Progenitor cell of endocrine pancreas (in vitro differentiated cells): ENCODE data around the gene FIBCD1. TPM values are rescaled to one million over a fixed set of nuclear protein-coding genes. Genes with fewer than 3 reads are reported as not detected.

Source experiments
- DNase-seq: peaks from one replicate; pipeline ENCODE4 v3.0.0; 2021; ENCODE audit warnings: low spot score; ENCODE audit not compliant: unreplicated experiment
- H3K27ac Mint-ChIP-seq: 2 replicates; pipeline ENCODE4 v1.8.0; 2021; ENCODE audit warnings: mild to moderate bottlenecking, moderate library complexity, mixed read lengths
- H3K27me3 Mint-ChIP-seq: 2 replicates; pipeline ENCODE4 v1.8.0; 2021; ENCODE audit warnings: mixed read lengths
- H3K36me3 Mint-ChIP-seq: 2 replicates; pipeline ENCODE4 v1.8.0; 2022; ENCODE audit warnings: mixed read lengths; ENCODE audit not compliant: insufficient read depth
- H3K4me1 Mint-ChIP-seq: 2 replicates; pipeline ENCODE4 v1.8.0; 2021; ENCODE audit warnings: low read depth, mixed read lengths
- H3K4me3 Mint-ChIP-seq: 2 replicates; pipeline ENCODE4 v1.8.0; 2021; ENCODE audit warnings: low read depth, mild to moderate bottlenecking, moderate library complexity, mixed read lengths
- H3K9me3 Mint-ChIP-seq: 2 replicates; pipeline ENCODE4 v1.8.0; 2021; ENCODE audit warnings: low read depth, mixed read lengths
- total RNA-seq: library from RNA; stranded (reverse); gene quantifications from 2 replicates; pipeline ENCODE4 v1.2.1, GENCODE V29; 2021
- TF ChIP-seq, protein P1 (sequence below): fragments of 200-600 bp; sonication (generic); IDR thresholded peaks from one replicate; pipeline ENCODE4 v1.5.0; 2021; ENCODE audit warnings: antibody characterized with exemption, mild to moderate bottlenecking; ENCODE audit not compliant: unreplicated experiment

The FIBCD1 gene
- total RNA-seq, 1 donor from 2014 or later: not detected

DNA sequence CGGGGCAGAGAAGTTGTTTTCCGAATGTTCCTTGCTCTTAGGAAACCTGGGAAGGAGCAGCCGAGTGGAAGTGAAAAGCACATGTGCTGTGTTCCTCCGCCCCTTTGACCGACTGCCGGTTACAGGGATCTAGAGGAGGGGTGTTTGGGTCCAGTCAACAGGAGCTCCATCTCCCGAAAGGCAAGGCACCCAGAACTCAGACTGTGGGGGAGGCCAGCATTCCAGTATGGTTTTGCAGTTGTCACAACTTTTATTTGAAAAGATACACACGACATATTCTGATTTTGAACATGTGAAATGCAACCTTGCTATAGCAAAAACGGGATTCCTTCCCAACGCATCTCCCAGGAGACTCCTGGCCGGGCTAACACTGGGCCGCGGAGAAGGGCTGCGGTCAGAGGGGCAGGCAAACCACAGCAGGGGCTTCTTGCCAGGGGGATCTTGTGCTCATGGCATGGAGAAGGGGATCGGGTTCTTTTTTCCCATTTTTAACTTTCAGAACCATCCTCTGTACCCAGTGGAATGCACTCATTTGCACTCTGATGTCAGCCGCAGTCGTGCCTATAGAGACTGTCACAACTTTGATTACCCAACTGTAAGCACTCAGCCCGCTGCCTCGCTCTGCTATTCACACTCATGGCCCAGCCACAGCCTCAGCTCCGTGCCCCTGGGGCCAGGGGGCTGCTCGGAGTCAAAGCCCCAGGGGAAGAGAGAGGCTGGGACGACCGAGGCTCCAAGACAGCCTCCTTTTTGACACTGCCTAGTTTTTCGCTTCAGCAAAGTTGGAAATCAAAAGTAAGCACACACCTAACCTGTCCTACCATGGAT is 46.4 kb downstream of the FIBCD1 start:
- peaks cover 2% of the 10 kb centered on the region for H3K36me3 Mint-ChIP-seq
- no peak for DNase-seq
- no peaks in the 10 kb centered on the region for H3K27me3 Mint-ChIP-seq
- no peaks in the 10 kb centered on the region for H3K9me3 Mint-ChIP-seq
- H3K4me3 Mint-ChIP-seq: no peak overlapping the region
- H3K27ac Mint-ChIP-seq: peak overlapping the region; percentile 65
- H3K4me1 Mint-ChIP-seq: no peaks in the 10 kb centered on the region
- TF ChIP-seq, protein P1, sequence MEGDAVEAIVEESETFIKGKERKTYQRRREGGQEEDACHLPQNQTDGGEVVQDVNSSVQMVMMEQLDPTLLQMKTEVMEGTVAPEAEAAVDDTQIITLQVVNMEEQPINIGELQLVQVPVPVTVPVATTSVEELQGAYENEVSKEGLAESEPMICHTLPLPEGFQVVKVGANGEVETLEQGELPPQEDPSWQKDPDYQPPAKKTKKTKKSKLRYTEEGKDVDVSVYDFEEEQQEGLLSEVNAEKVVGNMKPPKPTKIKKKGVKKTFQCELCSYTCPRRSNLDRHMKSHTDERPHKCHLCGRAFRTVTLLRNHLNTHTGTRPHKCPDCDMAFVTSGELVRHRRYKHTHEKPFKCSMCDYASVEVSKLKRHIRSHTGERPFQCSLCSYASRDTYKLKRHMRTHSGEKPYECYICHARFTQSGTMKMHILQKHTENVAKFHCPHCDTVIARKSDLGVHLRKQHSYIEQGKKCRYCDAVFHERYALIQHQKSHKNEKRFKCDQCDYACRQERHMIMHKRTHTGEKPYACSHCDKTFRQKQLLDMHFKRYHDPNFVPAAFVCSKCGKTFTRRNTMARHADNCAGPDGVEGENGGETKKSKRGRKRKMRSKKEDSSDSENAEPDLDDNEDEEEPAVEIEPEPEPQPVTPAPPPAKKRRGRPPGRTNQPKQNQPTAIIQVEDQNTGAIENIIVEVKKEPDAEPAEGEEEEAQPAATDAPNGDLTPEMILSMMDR: no peak

DNA sequence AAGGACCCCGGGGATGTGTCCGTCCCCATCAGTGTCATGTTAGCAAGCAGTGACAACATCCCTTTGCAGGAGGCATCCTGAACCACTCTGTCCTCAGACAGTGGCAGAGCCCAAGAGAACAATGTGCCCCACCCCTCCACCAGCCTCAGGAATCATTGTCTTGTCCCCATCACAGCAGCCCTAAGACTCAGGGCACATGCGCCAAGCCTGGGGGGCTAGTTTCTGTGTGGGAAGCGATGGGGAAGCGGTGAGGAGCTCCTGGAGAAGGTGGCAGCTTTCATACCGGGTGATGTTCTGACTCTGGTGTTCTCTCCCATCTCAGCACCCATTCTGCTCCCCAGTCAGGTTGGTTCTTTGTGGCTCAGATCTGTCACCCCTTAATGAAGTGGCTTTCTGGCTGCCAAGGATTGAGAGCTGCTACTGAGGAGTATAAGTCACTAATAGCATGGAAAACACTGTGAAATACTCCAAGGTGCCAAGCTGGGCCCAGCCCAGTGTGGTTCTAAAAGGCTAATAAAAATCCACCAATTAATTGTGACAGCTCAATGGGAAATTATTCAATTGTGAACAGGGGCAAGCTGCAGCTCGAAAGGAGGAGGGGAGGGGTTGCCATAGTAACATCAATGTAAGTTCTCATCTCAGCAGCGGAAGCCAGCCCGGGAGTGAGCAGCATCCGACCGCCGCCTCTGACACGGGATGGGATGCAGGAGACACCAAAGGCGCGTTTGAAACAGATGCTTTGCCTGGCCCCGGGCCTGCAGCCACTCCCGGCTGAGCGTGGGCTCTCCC is 47.2 kb downstream of the FIBCD1 start:
- TF ChIP-seq, protein P1: no peak
- Mint-ChIP-seq H3K27me3 (no peaks in the 10 kb centered on the region), H3K4me3 (no peak overlapping the region), H3K4me1 (no peaks in the 10 kb centered on the region), H3K27ac (peak overlapping the region; percentile 65), H3K36me3 (peaks cover 5% of the 10 kb centered on the region), H3K9me3 (no peaks in the 10 kb centered on the region)
- no peak for DNase-seq

DNA sequence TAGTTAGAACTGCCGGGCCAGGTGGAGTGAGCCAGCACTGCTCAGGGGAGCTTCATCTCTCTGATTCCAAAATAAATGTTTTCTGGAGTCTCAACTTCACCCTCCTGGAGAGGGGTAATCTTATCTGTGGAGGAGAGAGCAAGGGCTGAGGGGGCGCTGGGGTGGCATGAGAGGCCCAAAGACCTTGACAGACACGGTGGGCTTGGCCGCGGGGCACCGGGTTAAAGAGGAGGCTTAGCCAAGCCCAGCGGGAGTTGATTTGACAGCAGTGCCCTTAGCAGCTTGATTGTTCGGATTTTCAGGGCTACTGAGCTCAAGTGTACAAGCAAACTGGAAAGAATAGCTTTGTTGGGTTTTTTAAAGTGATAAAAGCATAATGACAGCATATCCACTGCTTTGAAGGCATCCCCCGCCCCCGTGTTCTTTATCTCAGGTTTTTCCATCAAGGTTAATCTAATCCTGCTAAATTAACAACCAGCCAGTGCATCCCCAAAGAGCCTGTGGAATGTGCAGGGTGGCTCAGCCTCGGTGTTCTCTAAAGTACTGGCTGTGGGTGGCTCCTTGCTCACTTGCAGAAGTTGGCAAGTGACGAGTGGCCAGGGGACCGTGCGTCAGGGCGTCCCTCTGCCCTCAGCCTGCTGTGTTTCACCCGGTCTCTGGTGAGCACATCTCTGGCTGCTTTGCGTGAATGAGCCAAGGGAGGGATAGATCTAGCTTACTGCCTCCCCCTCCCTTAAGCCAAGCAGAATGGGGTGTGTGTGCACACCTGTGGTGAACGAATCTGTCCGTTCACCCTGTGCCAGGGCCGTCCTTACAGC is 48.0 kb downstream of the FIBCD1 start:
- no peak for DNase-seq
- peak overlapping the region; percentile 37 for H3K27ac Mint-ChIP-seq
- TF ChIP-seq, protein P1: no peak
- no peaks in the 10 kb centered on the region for H3K27me3 Mint-ChIP-seq
- no peak overlapping the region for H3K4me3 Mint-ChIP-seq
- H3K9me3 Mint-ChIP-seq: no peaks in the 10 kb centered on the region
- peaks cover 7% of the 10 kb centered on the region for H3K36me3 Mint-ChIP-seq
- no peaks in the 10 kb centered on the region for H3K4me1 Mint-ChIP-seq

DNA sequence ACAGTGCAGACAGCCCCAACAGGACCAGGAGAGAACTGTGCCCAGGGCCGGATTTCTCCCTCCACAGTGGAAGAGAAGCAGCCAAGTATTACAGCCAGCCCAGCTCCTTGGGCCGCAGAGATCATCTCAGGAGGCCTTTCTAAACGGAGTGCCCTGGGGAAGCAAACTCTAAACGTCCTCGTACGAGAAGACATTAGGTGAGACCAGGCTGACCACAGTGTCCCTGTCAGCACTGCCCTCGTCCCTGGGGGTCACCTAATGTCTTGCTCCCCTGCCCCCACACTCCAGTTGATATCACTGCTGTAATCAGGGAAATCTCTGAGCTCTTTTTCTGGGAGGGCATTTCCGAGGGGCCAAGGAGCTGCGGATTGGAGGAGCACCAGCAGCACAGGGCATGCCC is 48.9 kb downstream of the FIBCD1 start:
- Mint-ChIP-seq H3K27ac (no peak overlapping the region), H3K4me1 (no peaks in the 10 kb centered on the region), H3K9me3 (no peaks in the 10 kb centered on the region), H3K4me3 (no peak overlapping the region), H3K27me3 (no peaks in the 10 kb centered on the region), H3K36me3 (peaks cover 14% of the 10 kb centered on the region)
- no peak for DNase-seq
- TF ChIP-seq, protein P1: no peak
